GM18517 (cell line): ENCODE results near the gene ZBTB20.

Experiments used
- ATAC-seq: cut with Tn5 transposase; IDR thresholded peaks from one replicate; pipeline ENCODE4 v1.9.1; 2021; ENCODE audit warnings: mild to moderate bottlenecking, moderate library complexity; ENCODE audit not compliant: unreplicated experiment

The ZBTB20 gene

DNA sequence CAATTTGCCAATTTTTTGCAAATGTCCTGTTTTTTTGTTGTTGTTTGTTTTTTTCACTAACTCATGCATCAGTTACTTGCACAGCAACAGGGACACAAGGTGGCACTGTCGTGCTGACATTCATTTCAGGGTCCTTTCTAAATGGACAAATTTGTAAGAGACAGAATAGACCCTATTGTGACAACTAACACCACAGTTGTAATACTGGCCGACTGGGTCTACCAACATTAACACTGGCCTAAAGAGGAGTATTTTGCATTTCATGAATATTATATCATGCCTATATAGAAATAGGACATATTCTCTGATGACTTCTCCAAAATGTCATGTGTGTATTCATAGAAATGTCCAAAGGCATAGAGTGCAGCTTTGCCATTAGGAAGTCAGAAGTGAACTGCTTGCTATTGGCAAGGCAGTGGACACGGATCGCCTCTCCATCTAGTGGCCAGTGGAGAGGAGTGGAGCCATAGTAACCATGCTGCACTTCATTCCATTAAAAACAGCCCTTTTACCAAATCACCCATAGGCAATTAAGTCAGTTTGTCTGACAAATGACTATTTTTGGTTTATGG is 54.8 kb downstream of the ZBTB20 start:
- peak; percentile 84 for ATAC-seq

GRCh38 chr3:115090712-115091111 is 56.4 kb downstream of the ZBTB20 start:
- no peak for ATAC-seq

DNA sequence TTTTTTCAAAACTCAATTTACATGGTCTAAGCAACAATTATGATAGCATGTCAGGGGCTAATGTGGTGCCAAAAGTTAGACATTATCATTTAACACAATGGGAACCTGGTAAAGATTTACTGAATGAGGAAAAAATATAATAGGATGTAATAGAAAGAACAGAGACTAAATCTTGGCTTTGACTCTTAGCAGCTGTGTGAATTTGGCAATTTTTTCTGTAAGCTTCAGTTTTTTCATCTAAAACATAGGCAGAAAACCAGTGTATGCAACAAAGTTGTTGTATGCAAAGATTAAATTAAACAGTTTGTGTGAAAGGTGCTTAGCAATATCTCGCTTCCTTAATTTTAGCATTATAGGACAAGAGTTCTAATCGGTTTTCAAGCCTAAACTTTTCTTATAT is 57.6 kb downstream of the ZBTB20 start:
- ATAC-seq = no peak

GRCh38 chr3:115087512-115087911 is 59.6 kb downstream of the ZBTB20 start:
- ATAC-seq = no peak

- no peak for ATAC-seq
Measured at GRCh38 chr3:115086344-115086743, 60.7 kb downstream of the ZBTB20 start.

GRCh38 chr3:115085197-115085865 is 61.8 kb downstream of the ZBTB20 start:
- no peak for ATAC-seq

GRCh38 chr3:115084686-115085085 is 62.4 kb downstream of the ZBTB20 start:
- ATAC-seq = no peak

DNA sequence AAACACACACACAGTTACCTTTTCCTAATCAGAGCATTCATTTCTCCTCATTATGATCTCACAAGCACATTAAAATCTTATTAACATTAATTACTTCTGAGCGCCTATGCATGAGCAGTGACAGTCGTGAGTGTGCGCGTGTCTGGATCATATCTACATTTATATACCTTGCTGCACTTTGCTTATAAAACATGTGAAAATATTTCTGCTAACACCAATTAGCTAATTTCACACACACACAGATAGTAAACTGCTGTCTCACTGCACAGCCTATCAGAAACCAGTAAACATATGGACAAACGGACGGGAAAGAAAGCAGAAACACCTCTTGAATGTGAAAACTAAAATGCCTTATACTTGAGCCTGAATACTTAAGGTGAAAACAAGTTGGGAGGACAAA is 64.8 kb downstream of the ZBTB20 start:
- ATAC-seq = no peak

DNA sequence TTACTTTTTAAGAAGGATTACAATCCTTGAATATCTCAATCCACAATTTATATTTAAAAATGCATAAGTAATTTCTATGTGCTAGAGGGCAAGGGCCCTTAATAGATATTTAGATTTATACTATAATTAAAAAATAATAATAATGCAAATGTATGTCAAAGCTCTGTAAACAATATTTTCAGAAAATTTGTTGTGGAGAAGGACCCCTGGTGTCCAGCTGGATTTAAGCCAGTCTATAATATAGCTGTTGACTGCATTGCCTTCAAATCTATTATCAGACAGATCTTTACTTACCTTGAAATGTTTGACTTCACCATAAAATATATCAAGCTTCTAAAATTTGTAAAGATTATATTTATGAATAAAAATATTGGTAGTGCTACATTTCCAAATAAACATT is 65.6 kb downstream of the ZBTB20 start:
- no peak for ATAC-seq

DNA sequence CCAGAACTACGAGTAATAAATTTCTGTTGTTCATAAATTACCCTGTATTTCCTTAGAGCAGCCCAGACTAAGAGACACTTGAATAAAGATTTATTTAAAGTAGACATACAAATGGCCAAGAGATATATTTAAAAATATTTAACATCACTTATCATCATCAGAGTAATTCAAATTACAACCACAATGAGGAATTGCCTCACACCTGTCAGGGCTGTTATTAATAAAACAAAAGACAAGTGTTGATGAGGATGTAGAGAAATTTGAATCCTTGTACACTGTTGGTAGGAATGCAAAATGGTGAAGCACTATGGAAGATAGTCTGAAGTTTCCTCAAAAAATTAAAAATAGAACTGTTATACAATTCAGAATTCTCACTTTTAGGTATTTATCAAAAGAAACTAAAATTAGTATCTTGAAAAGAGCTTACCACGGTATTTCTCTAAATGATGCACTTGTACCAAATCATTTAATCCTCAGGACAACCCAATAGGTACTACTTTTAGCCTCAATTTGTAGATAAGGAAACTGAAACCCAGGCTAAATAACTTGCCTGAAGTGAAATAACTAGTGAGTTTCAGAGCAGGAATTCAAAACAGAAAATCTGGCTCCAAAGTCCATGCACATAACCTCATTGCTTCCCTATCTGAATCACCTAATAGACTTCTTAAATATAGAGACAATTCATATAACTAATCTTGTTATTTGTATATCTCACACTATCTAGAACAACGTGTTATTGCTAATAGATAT is 69.4 kb downstream of the ZBTB20 start:
- ATAC-seq = no peak

GRCh38 chr3:115074502-115074901 is 72.6 kb downstream of the ZBTB20 start:
- ATAC-seq = no peak

DNA sequence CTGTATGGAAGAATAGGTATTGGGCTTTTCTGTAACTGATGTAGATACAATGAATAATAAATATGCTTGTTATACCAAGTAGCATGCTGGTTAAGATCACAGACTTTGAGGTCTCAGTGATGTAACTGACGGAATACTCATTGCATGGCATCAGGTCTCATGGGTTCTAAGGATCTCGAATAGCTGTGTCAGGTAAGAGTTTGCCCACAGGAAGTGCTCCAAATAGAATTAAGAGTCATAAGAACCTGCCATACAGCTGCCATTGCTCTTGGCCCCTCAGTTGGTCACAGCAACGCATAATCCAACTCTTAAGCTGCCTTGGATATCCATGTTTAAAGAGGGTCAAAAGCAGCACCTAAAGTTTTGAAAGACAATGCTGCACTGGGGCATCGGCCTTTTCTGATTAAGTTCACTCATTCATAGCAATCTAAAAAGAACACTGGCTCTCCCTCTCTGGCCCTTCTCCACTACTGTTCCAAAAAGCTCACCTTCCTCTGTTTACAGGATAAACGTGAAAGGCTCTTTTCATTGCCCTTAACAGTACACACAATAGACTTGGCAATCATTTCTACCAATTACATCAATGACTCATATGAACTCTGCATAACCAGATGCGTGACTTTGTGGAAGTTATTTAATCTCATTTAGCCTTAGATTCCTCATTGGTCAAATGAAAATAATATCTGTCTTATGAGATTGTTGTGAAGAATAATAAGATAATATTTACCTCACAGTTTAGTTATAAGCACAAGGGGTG is 74.6 kb downstream of the ZBTB20 start:
- no peak for ATAC-seq

DNA sequence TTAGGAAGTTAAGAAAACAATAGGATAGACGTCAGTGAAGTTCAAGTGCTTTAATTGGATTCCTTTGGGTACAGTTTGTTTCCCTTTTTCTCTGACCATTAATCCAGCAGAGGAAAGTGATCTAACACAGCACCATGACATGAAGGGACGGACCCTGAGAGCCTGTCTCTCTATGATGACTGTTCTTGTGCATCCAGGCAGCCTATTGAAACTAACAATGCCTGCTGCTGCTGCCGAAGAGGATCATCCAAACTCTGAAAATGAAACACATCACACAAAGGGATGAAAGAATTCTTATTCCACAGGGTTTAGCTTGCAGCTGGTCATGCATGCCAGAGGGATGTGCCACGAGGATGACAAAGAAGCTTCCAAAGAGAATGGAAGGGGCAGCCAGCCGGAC is 75.5 kb downstream of the ZBTB20 start:
- no peak for ATAC-seq

GRCh38 chr3:115071166-115071565 is 75.9 kb downstream of the ZBTB20 start:
- ATAC-seq = no peak

GRCh38 chr3:115068799-115069198 is 78.3 kb downstream of the ZBTB20 start:
- no peak for ATAC-seq

DNA sequence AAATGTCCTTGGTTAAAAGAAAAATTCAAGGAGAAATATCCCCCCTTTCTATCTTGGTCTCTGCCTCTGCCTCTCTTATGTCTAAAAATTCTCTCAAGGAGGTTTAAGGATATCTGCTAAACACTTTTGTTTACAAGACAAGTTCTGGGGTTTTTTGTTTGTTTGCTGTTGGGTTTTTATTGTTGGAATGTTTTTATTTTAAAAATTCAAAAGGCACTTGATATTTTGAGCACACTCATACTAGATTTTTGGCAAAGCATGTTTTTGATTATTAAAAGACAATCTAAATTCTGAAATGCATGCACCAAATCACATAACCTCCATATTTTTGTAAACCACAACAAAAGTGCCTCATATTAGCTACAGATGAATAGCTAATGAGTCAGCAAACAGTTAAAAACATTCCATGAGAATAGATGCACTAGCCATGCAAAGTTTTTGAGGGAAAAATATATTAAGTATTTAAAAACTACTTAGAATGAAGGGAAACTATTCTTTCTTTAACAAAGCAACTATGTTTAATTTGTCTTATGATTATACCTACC is 84.6 kb downstream of the ZBTB20 start:
- no peak for ATAC-seq

GRCh38 chr3:115062009-115062408 is 85.1 kb downstream of the ZBTB20 start:
- no peak for ATAC-seq

DNA sequence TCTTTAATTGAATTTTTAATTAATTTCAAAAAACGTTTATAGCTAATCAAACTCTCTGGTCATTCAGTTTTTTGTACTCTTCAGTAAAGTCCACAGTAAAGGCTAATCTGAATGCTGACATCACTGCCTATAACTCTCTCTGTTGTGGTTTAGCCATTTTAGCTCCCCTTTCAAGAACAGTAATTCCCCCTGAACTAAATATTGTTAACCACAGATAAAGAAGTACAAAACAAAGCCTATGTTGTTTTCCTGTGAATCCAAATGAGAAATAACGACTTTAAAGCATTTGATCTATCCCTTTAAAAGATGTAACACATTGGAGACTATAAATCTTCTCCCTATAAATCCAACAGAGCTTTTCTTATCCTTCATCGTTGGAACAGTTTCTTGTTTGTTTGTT is 94.2 kb downstream of the ZBTB20 start:
- ATAC-seq = no peak

GRCh38 chr3:115042351-115042750 is 104.7 kb downstream of the ZBTB20 start:
- ATAC-seq = no peak

GRCh38 chr3:115040673-115041286 is 106.3 kb downstream of the ZBTB20 start:
- ATAC-seq = no peak

DNA sequence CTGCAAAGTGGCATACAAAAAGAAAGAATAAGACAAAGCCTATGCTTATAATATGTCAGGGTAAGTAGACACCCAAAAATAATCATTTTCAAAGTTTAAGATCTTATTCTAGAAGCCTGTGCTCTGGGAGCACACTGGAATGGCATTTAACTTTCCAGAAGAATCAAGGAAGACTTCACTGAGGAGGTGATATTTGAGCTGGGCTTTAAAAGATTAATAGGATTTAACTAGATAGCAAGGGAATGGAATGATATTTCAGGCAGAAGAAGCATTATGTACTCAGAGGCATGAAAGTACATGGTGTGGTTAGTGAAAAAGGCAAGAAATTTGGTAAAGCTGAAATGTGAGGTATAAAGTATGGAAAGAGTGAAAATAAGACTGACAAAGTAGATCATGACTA is 106.8 kb downstream of the ZBTB20 start:
- ATAC-seq = no peak
